ENCODE measurements around the gene ATXN1. TPM values are rescaled to one million over a fixed set of nuclear protein-coding genes. Genes with fewer than 3 reads are reported as not detected.

ATXN1 gene
- total RNA-seq, 1 donor from 2014 or later = 62.7 TPM

DNA sequence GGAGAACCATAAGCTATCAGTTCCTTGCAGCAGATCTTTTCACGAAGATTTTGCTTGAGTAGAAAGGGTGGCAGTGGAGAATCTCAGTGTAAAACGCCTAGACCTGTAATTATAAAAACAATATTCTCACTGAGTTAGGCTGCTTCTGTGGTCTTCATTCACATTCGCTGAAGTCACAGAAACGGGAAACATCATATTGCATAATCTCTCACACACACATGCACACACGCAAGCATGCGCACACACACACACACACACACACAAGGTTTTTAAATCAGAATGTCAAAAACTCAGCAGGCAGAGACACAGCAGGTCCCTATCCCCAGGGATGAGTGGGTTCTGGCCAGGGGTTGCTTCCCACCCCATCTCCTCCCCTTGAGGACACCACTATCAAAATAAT lies 175.5 kb downstream of the ATXN1 start:
- intact Hi-C loops (cut with micrococcal nuclease) = no loop called here

DNA sequence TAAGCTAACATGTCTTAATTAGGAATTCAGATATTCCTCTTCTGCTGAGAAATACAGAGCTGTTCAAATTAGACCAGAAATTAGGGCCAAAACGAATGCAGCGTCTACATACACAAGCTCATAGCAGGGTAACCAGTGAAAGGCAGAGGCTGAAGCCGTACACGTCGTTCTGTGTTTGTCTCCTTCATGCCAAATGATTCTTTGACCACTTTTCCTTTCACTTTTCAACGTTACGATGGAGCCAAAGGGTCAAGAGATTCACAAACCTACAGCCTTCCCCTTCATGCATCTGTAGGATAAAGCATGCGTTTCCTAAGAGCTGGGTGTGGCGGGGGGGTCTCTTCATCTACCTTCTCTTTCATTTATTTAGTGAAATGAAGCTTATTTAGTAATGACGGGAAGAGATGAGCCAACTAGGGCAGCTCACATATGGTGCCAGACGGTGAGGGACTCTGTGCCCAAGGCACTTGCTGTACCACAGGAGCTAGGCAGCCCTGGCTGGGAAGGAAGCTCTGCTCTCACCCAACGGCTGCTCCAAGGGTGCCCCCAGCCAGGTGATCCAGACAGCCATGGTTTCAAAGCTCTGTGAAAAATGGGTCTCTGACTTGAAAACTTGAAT lies 178.0 kb downstream of the ATXN1 start:
- intact Hi-C loops (cut with micrococcal nuclease) = no loop called here

DNA sequence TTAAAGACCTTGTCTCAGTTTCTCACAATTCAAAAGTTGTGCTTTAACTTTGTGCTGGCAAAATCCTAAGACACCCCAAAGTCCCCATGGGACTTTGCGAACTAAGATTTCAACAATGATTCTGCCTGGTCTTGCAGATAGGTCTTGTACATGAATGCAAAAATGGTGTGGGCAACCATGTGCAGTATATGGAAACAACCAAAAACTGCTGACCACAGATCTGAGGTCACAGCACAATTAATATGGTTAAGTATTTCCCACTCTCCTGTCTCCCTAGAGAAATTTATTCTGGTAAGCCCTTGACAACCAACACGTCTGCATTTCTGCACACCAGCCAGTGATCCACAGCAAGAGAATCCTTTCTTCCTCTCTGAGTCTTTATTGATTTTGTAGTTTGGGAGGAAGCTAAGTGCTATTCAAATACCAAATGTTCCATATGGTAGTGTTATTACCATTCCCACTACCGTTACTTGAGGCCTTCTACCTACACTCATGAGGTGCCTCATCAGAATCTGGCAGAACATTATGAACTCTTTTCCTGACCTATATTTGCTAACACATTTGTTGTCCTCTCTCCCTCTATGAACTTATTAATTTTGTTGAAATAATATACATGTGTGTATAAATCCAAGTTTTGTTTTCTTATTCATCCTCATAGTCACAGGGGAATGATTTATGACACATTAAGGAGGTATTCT lies 178.7 kb downstream of the ATXN1 start:
- intact Hi-C loops (cut with micrococcal nuclease) = no loop called here

DNA sequence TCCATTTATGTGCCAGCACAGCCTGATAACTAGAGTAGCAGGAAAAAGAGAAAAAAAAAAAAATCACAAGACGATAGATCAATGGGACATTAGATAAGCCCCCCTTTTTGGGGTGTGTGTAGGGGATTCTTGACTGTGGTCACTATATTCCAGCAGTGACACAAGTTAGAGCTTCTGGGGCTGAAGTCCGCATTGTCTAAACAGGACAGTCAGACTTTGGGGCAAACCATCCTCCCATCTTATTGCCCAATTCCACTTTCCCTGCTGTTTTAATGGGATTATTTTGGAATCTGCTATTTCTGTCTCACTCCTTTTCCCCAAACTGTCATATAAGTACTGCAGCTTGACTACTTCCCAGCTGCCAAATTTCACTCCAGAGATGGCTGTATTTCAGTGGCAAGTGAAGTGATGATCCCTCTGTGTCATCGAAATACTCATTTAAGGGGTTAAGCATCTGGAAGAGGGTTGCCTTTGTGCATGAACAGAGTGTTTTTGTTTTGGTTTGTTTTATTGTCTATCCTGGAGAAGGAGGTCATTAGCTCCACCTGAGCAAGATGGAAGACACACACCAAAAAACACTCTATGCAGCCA lies 182.5 kb downstream of the ATXN1 start:
- intact Hi-C loops (cut with micrococcal nuclease) = no loop called here

DNA sequence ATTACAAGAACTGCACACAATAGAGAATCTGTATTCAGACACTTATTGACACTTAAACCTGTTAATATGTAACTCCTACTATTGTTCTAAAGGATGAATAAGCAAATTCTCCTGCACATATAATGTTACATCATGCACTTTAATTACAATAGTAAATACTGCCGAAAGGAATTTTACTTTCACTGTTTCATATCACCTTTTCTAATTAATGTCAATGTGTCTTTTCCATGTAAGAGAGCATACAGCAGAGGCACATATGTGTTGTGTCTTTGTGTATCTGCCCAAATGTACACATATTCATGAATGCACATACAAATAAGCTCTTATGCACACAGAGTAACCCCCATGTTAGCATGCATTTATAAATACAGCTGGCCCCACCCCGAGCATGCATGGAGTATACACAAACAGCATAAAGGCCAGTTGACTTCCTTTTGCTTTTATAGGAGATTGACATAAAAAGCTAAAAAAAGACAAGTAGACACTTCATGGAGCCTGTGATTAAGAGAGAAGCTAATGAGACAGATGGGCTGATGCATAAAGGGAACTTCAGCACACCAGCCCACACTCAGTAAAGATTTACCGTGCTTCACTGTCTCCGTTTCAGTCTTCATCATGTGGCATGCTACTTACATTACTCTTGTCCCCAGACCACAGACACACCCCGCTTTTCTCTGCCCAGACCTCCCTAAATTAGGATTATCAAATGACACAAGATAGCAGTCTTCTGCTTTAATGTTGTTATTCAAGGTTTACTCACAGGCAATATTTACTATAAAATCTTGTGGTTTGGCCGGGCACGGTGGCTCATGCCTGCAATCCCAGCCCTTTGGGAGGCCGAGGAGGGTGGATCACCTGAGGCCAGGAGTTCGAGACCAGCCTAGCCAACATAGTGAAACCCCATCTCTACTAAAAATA lies 184.6 kb downstream of the ATXN1 start:
- intact Hi-C loops (cut with micrococcal nuclease) = no loop called here

DNA sequence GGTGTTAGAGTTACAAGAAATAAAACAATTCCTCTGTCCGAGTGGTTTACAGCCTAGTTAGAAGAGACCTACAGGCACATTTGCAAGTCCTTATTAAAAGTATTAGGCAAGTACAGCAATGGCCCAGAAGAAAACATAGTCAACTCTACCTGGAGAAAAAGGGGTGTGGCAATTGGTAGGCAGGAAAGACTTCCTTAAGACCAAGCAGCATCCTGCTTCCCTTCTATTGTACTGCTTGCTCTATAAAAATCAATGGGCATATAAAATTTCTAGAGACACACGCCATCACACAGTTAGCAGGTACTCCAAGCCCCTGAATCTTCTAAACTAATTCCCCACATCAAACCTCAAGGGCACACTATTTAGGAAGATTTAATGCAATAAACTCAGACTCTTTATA lies 185.6 kb downstream of the ATXN1 start:
- intact Hi-C loops (cut with micrococcal nuclease) = no loop called here

DNA sequence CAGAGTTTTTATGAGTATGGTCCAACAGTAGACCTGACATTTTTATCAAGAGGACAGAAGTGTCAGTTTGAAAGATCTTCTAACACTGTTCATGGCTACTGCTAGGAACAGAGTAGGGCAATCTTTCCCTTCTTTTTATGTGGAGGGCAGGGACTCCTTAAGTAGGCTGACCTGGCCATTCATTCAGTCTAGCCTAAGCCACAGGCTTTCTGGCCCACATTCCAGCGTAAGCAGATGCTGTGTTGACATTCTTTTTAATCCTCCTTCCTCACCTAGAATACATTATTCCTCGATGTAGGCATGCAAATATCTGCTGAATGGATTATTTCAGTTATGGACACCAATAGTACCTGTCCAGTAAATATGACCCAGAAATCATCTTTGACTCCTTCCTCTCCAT lies 188.3 kb downstream of the ATXN1 start:
- intact Hi-C loops (cut with micrococcal nuclease) = no loop called here

DNA sequence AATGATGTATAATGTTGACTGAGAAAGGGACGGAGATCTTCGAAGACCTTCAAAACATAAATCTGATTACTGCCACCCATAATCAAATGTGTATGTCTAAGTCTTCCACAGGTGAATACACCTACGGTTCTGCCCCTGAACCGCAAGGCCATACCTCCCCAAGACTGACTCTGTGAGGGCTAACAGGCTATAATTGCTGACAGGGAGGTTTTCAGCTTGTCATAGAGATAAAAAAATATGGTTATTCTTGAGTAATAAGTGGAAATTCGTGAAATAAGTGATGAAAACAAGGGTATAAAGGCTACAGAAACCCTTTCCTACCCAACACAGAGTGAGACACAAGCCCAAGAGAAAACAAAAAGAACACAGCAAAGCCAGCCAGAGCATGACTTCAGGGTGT lies 188.9 kb downstream of the ATXN1 start:
- intact Hi-C loops (cut with micrococcal nuclease) = no loop called here

DNA sequence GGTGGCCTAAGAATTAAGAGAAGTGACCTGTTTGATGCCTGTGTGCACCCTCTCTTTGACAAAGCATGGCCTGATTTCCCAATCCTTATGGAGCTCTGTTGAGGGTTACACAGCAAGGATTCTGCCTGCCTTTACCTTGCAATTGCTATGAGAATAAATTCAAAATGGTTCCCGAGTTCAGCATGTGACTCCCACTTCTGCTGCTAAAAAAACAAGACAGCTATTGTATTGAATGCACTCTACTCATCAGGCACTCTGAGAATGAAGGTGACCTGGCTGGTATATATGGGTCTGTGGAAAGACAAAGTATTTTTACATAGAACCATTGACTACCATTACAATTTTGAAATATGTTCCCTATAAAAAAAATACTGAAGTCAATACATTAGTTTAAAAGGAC lies 190.3 kb downstream of the ATXN1 start:
- intact Hi-C loops (cut with micrococcal nuclease) = no loop called here

DNA sequence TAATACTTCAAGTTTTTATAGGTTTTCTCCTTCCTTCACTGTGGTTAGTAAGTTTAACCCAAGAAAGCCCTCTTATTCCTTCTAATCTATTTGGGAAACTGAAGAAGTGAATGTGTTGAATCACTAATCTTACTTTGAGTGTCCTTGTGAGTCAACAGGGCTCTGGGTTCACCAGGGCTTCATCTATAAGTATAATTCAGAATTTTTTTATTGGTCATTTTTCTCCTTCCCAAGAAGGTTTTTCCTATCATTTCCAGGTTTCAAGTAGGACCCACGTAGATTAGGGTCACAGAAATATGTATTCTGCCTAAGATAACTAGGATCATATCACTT lies 191.1 kb downstream of the ATXN1 start:
- intact Hi-C loops (cut with micrococcal nuclease) = no loop called here

DNA sequence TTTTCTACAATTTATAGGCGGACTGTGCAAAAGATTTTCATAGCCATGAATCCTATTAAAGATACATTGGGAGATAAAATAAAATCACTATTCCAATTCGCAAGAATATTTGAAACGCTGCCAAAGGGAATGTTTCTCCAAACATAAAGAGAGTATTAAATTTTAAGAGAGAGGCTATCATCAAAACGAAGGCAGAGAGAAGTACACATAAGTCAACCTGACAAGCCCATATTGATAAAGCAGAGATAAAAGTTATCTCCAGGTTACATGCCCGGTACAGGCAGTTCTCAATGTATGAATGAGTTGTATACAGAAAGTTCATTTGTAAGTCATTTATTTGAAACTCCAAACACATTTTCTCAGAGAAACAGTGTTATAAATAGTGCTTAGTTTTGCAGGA lies 193.1 kb downstream of the ATXN1 start:
- intact Hi-C loops (cut with micrococcal nuclease) = no loop called here

DNA sequence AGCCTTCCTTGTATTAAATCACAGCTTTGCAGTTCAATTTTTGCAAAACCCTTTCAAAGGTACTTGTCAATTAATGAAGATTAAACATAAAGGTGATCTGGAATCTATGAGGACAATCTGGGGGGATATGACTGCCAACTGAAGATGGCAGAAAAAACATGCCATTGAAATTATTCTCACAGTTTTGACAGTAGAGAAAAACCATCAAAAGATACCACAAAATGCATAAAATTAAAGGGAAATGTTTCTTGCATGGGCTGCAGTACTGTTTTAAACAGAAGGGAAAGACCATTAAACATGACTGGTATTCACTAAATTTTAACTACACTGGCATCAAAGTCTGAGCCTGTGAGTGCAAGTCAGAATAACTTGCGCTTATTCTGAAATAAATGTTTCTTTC lies 194.2 kb downstream of the ATXN1 start:
- intact Hi-C loops (cut with micrococcal nuclease) = no loop called here

DNA sequence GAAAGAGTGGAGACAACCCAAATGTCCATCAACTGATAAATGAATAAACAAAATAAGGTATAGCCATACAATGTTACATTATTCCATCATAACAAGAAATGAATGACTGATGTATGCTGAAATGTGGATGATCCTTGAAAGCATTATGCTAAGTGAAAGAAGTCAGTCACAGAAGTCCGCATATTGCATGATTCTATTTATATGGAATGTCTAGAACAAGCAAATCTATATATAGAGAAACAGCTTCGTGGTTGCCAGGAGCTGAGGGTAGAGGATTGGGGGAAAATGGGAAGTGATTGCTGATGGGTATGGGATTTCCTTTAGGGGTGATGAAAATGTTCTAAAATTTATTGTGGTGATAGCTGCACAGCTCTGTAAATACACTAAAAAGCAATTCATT lies 196.8 kb downstream of the ATXN1 start:
- intact Hi-C loops (cut with micrococcal nuclease) = no loop called here

DNA sequence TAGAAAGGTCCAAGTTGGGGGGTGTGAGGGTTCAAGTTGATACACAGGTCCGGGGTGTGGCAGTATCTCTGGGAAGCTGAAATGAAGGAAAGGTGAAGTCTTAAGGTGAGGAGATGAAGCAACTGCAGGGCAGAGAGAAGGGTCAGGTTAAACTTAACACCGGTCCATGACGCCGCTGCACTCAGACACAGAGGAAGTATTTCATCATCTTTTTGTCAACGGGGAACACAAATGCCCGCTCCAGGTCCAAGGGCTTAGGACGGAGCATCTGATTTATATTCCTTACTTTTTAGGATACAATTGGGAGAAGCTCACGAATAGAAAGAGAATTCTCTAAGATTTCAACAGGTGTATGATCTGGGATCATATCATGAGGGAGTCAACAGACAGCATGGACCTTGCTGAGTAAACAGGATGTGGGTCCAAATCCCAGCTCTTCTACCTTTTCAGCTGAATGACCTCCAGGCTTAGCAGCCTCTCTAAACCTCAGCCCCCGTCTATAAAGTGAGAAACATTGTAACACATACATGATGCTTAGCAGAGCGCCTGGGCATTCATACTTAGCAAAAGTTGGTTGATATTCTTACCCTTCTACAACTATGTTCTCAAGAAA lies 197.5 kb downstream of the ATXN1 start:
- intact Hi-C loops (cut with micrococcal nuclease) = no loop called here

DNA sequence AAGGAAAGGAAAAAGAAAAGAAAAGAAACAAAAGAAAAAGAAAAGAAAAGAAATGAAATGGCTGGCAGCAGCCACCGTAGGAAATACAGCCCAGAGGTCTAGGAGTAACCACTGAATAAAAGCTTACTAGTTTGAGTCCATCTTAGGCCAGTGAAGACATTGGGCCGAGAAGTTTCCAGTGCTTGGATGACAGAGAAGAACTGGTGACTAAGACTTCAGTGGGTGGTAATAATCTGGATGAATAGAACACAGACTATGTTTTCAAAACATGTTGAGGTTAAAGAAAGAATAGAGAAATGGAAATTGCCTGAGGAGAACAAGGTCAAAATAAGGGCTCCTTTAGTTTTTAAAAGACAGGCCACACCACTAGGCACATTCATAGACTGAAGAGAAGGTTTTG lies 198.8 kb downstream of the ATXN1 start:
- intact Hi-C loops (cut with micrococcal nuclease) = no loop called here

DNA sequence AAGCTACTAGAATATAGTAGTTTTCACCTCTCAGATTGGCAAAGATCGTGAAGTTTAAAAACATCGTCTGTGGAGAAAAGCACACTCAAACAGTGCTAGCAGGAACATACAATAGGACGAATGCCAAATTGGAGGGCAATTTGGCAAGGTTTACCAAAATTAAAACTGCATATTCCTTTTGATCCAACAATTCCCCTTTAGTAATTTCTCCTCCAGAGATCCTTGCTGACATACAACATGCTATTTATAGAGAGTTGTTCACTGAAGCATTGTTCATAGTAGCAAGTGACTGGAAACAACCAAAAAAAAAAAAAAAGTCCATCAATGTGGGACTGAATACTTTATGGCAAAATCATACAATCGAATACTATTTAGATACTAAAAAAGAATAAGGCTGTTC lies 202.2 kb downstream of the ATXN1 start:
- intact Hi-C loops (cut with micrococcal nuclease) = no loop called here

DNA sequence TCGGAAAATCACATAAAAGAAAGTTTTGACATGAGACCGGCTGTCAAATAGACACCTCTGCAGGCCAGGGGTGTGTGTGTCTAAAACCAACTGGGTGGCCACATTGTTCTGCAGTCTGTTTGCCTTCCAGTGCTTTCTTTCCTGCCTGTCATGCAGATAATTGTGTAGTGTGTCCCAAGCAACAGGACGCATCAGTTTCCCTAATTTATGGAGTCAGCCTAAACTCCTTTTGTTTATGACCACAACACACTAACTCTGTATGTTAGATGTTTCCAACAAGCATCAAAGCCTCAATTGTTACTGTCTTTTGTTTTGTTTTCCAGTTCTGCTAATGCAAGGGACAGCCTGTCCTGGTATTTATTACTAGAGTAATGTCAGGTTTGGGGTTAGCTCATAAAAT lies 205.7 kb downstream of the ATXN1 start:
- intact Hi-C loops (cut with micrococcal nuclease) = no loop called here

DNA sequence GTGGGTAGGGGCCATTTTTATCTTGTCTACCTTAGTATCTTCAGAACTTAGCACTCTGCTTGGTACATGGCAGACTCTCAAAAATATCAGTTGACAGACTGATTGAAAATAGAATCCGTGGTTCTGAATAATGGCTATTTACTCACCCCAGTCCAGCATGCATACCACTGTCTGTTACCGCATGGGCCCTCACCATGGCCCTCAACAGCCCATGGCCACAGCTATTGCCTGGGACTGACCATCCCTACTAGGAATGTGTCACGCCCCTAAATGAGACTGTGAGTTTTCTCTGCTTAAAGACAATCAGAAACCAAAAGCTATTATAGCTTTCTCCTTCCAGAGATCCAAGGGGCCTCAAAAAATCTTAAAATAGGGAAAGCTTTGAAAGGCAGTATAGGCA lies 207.7 kb downstream of the ATXN1 start:
- intact Hi-C loops (cut with micrococcal nuclease) = no loop called here

DNA sequence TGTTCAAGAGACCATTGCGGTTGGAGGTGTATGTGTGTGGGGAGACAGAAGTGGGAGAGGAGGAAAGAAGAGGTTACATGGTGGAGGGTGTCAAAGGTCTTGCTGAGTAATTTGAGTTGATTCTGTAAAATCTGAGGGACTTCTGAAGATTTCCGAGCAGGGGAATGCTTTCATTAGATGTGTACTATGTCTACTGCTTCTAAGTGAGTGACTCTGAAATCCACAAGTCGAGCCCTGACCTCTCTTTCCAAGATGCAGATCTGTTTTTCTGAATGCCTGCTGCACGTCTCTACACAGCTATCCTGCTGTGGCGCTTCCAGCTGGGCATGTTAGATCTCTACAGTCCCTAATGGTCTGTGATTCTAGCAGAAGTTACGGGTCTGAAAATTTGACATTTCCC lies 209.8 kb downstream of the ATXN1 start:
- intact Hi-C loops (cut with micrococcal nuclease) = no loop called here

DNA sequence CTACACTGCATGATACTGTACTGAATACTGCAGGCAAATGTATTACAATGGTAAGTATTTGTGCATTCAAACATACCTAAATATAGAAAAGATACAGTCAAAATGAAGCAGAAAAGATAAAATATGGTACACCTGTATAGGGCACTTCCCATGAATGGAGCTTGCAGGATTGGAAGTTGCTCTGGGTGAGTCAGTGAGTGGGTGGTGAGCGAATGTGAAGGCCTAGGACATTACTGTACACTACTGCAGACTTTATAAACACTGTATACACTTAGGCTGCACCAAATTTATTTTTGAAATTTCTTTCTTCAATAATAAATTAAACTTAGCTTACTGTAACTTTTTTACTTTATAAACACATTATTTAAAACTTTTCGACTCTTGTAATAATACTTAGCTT lies 213.1 kb downstream of the ATXN1 start:
- intact Hi-C loops (cut with micrococcal nuclease) = no loop called here

DNA sequence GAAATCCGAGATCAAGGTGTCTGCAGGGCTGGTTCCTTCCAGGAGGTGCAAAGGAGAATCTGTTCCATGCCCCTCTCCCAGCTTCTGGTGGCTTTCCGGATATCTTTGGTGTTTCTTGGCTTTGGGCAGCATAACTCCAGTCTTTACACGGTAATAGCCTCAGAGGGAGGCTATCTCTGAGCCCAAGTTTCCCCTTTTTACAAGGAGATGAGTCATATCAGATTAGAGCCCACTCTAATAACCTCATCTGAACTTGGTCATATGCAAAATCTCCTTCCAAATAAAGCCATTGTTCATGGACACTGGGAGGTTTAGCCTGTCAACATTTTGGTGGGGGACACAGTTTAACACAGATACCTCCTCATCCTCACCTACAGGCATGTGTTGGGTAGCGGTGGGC lies 213.7 kb downstream of the ATXN1 start:
- intact Hi-C loops (cut with micrococcal nuclease) = no loop called here

DNA sequence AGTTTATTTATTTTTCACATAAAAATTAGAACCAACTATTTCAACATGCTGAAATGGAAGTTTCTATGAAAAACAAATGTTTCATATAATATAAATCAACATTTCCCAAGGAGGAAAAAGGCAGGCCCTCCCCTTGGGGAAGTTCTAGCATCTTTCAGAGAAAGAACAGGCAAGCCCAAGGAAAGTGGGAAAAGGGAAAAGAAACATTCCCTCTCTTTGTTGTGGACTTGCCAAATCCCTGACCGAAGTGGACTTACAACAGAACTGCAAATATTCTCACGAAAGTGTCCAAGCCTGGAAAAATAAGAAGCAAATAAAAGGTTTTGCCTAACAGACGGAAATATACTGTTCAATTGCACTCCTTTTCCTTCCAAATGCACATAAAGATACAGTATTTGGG lies 214.4 kb downstream of the ATXN1 start:
- intact Hi-C loops (cut with micrococcal nuclease) = no loop called here
